GM18873 (cell line): Measurements from ENCODE around the gene ARMC2.
"Not testable (repeated sequence)": the region's sequence is repeated elsewhere in the genome, so short reads cannot be mapped to it uniquely, and the experiment has no call there.

Experiments
- ATAC-seq: cut with Tn5 transposase; IDR thresholded peaks from one replicate; pipeline ENCODE4 v1.9.1; 2021; ENCODE audit warnings: mild to moderate bottlenecking, moderate library complexity, moderate number of reproducible peaks; ENCODE audit not compliant: unreplicated experiment, low FRiP score

The ARMC2 gene

GRCh38 chr6:108978638-108979037 lies 130.4 kb downstream of the ARMC2 start:
- ATAC-seq = not testable (repeated sequence)

- ATAC-seq = no peak
These were observed 134.2 kb downstream of the ARMC2 start for GRCh38 chr6:108982154-108983113.

GRCh38 chr6:108983151-108983550 lies 134.9 kb downstream of the ARMC2 start:
- ATAC-seq = no peak

GRCh38 chr6:108985301-108985700 lies 137.1 kb downstream of the ARMC2 start:
- ATAC-seq = no peak

GRCh38 chr6:108987156-108987555 lies 138.9 kb downstream of the ARMC2 start:
- ATAC-seq = no peak

- no peak for ATAC-seq
These were observed 140.1 kb downstream of the ARMC2 start for GRCh38 chr6:108988296-108988695.

GRCh38 chr6:108988765-108989164 lies 140.5 kb downstream of the ARMC2 start:
- ATAC-seq = no peak

GRCh38 chr6:108989700-108990099 lies 141.5 kb downstream of the ARMC2 start:
- no peak for ATAC-seq

GRCh38 chr6:108993876-108994275 lies 145.7 kb downstream of the ARMC2 start:
- ATAC-seq = no peak

- no peak for ATAC-seq
These were observed 147.1 kb downstream of the ARMC2 start for GRCh38 chr6:108995296-108995695.

- ATAC-seq = no peak
These were observed 148.0 kb downstream of the ARMC2 start for GRCh38 chr6:108996208-108996607.

GRCh38 chr6:108998485-108998884 lies 150.3 kb downstream of the ARMC2 start:
- no peak for ATAC-seq

GRCh38 chr6:108999428-108999827 lies 151.2 kb downstream of the ARMC2 start:
- no peak for ATAC-seq

- no peak for ATAC-seq
These were observed 152.1 kb downstream of the ARMC2 start for GRCh38 chr6:109000289-109000688.

GRCh38 chr6:109001291-109001894 lies 153.2 kb downstream of the ARMC2 start:
- no peak for ATAC-seq

GRCh38 chr6:109002051-109002697 lies 154.0 kb downstream of the ARMC2 start:
- no peak for ATAC-seq

- ATAC-seq = no peak
These were observed 154.7 kb downstream of the ARMC2 start for GRCh38 chr6:109002882-109003281.

- ATAC-seq = no peak
These were observed 158.6 kb downstream of the ARMC2 start for GRCh38 chr6:109006818-109007217.

GRCh38 chr6:109007521-109007920 lies 159.3 kb downstream of the ARMC2 start:
- no peak for ATAC-seq

- no peak for ATAC-seq
These were observed 159.8 kb downstream of the ARMC2 start for GRCh38 chr6:109008054-109008453.

- peak; percentile 12 for ATAC-seq
These were observed 160.5 kb downstream of the ARMC2 start for GRCh38 chr6:109008537-109009235.
